ENCODE measurements around the gene CD37. TPM values are rescaled to one million over a fixed set of nuclear protein-coding genes. Genes with fewer than 3 reads are reported as not detected.

Gene CD37
- total and polyA plus RNA-seq, 2 of the 4 experiments (the other 2 are of a cell fraction): not detected

DNA sequence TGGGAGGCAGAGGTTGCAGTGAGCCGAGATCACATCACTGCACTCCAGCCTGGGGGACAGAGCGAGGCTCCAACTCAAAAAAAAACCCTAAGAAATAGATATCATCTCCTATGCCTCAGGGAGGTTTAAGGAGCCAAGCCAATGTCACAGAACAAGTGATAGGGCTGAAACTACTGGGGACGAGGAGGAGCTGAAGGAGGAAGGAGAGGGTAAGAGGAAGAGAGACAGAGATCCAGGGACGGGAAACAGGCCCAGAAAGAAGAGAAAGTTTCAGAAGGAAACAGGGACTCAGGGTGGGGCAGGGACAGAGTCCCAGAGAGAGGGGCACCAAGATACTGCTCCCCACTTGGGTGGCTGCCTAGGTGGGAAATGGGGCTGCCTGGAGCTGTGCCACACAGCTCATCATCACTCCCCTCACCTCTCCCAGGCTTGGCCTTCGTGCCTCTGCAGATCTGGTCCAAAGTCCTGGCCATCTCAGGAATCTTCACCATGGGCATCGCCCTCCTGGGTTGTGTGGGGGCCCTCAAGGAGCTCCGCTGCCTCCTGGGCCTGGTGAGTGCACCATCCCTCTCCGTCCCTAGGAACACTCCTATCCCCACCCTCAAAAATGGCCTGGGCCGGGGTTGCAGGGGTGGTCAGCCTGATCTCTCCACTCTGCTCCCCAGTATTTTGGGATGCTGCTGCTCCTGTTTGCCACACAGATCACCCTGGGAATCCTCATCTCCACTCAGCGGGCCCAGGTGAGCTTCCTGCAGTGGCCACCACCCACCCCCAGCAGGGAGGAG lies 1.5 kb downstream of the CD37 start:
- Histone ChIP-seq H2BK15ac (ENCODE audit: low read depth, low read length) (no peak overlapping the region), H3K9me3 (ENCODE audit: control insufficient read depth, insufficient read depth, low read length) (no peaks in the 10 kb centered on the region), H3K79me1 (ENCODE audit: low read depth in 1 of 2, low read length in 2 of 2) (peaks cover 0 to 2% of the 10 kb centered on the region in 2 experiments; a peak in 1 of 4 replicates), H3K4me1 (ENCODE audit: control insufficient read depth, insufficient read depth, low read length) (no peaks in the 10 kb centered on the region), H3K18ac (ENCODE audit: low read depth, low read length) (no peak overlapping the region), H3K56ac (ENCODE audit: extremely low read depth, insufficient read depth, low read length) (no peak overlapping the region), H3K36me3 (ENCODE audit: control insufficient read depth, insufficient read depth, low read length) (peaks cover 20% of the 10 kb centered on the region), H4K8ac (ENCODE audit: low read depth in 2 of 2, low read length in 2 of 2) (no peak overlapping the region), H3K9ac (ENCODE audit: low read depth, low read length) (no peak overlapping the region), H3K27me3 (ENCODE audit: control insufficient read depth, insufficient read depth, low read length) (no peaks in the 10 kb centered on the region), H3K14ac (replicated peaks; ENCODE audit: low read depth, low read length) (no peak overlapping the region), H4K5ac (ENCODE audit: low read depth, low read length) (no peak overlapping the region), H3K9me1 (ENCODE audit: insufficient read depth, low read length) (peaks cover 5% of the 10 kb centered on the region; the same call in 1 of the 2 replicates), H2AK9ac (replicated peaks; ENCODE audit: low read depth, low read length, poor library complexity) (peak overlapping the region; percentile 55), H3K27ac (ENCODE audit: insufficient read depth, low read length) (no peak overlapping the region), H3K4ac (ENCODE audit: low read depth, low read length) (no peak overlapping the region), H3K4me2 (ENCODE audit: low read depth, low read length) (no peak overlapping the region), H3K23ac (ENCODE audit: low read depth, low read length) (no peak overlapping the region), H3K4me3 (ENCODE audit: insufficient read depth, low read depth, low read length) (no peak overlapping the region), H2BK120ac (ENCODE audit: low read depth, low read length) (no peak overlapping the region), H2AK5ac (ENCODE audit: low read depth, low read length) (no peak overlapping the region), H4K20me1 (ENCODE audit: insufficient read depth, low read length) (peaks cover 5% of the 10 kb centered on the region; the same call in 1 of the 2 replicates), H2BK5ac (ENCODE audit: low read depth, low read length, poor library complexity, severe bottlenecking) (no peak overlapping the region), H2AFZ (replicated peaks; ENCODE audit: low read length, poor library complexity) (no peak overlapping the region), H4K91ac (ENCODE audit: insufficient read depth, low read depth, low read length) (no peak overlapping the region), H2BK20ac (ENCODE audit: low read depth, low read length) (no peak overlapping the region)
- dilution Hi-C loops (cut with HindIII; ENCODE audit: low sequenced_read_pairs, unreplicated experiment): no loop called here
- DNase-seq (no peak), ATAC-seq (ENCODE audit: low read depth) (no peak)
- BruUV-seq (replicated peaks): no TSS peak
- ChIA-PET POLR2A (ENCODE audit: unreplicated experiment) (no interaction called here), CTCF (no interaction called here)
- TF ChIP-seq, protein P1, sequence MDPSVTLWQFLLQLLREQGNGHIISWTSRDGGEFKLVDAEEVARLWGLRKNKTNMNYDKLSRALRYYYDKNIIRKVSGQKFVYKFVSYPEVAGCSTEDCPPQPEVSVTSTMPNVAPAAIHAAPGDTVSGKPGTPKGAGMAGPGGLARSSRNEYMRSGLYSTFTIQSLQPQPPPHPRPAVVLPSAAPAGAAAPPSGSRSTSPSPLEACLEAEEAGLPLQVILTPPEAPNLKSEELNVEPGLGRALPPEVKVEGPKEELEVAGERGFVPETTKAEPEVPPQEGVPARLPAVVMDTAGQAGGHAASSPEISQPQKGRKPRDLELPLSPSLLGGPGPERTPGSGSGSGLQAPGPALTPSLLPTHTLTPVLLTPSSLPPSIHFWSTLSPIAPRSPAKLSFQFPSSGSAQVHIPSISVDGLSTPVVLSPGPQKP (IDR thresholded peaks at IDR 0.05; ENCODE audit: borderline replicate concordance, low read depth, low read length): no peak
- TF ChIP-seq RCOR1 (IDR thresholded peaks at IDR 0.05; ENCODE audit: insufficient replicate concordance, low read length): no peak
- TF ChIP-seq FOS (IDR thresholded peaks at IDR 0.05; ENCODE audit: low read depth, low read length): no peak
- TF ChIP-seq BHLHE40 (IDR thresholded peaks at IDR 0.05; ENCODE audit: low read depth, low read length): no peak
- no peak for TF ChIP-seq MAFK (IDR thresholded peaks at IDR 0.05; ENCODE audit: low read depth, low read length)
- TF ChIP-seq, protein P2, sequence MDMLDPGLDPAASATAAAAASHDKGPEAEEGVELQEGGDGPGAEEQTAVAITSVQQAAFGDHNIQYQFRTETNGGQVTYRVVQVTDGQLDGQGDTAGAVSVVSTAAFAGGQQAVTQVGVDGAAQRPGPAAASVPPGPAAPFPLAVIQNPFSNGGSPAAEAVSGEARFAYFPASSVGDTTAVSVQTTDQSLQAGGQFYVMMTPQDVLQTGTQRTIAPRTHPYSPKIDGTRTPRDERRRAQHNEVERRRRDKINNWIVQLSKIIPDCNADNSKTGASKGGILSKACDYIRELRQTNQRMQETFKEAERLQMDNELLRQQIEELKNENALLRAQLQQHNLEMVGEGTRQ (IDR thresholded peaks at IDR 0.05; ENCODE audit: low read depth, low read length): no peak
- no peak for TF ChIP-seq NFE2L2 (IDR thresholded peaks at IDR 0.05; ENCODE audit: low read depth, low read length)
- TF ChIP-seq SMC3 (IDR thresholded peaks at IDR 0.05; ENCODE audit: low read depth, low read length): no peak
- TF ChIP-seq RFX5 (IDR thresholded peaks at IDR 0.05; ENCODE audit: low read depth, low read length): no peak
- TF ChIP-seq MAZ (IDR thresholded peaks at IDR 0.05; ENCODE audit: borderline replicate concordance, low read depth, low read length): no peak
- no peak for TF ChIP-seq CHD1 (IDR thresholded peaks at IDR 0.05; ENCODE audit: low read depth, low read length)
- TF ChIP-seq CEBPB (IDR thresholded peaks at IDR 0.05; ENCODE audit: low read depth, low read length): no peak
- TF ChIP-seq, protein P3, sequence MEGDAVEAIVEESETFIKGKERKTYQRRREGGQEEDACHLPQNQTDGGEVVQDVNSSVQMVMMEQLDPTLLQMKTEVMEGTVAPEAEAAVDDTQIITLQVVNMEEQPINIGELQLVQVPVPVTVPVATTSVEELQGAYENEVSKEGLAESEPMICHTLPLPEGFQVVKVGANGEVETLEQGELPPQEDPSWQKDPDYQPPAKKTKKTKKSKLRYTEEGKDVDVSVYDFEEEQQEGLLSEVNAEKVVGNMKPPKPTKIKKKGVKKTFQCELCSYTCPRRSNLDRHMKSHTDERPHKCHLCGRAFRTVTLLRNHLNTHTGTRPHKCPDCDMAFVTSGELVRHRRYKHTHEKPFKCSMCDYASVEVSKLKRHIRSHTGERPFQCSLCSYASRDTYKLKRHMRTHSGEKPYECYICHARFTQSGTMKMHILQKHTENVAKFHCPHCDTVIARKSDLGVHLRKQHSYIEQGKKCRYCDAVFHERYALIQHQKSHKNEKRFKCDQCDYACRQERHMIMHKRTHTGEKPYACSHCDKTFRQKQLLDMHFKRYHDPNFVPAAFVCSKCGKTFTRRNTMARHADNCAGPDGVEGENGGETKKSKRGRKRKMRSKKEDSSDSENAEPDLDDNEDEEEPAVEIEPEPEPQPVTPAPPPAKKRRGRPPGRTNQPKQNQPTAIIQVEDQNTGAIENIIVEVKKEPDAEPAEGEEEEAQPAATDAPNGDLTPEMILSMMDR (conservative IDR thresholded peaks at IDR 0.05; ENCODE audit: low read depth, low read length): no peak
- TF ChIP-seq RAD21 (IDR thresholded peaks at IDR 0.05; ENCODE audit: low read length): no peak
- TF ChIP-seq MXI1 (IDR thresholded peaks at IDR 0.05; ENCODE audit: borderline replicate concordance, low read depth, low read length): no peak
- in situ Hi-C loops (cut with MboI; ENCODE audit: low sequenced_read_pairs): no loop called here
- WGBS, 2 experiments (ENCODE audit: extremely low coverage in 2 of 2, insufficient read length in 1 of 2): 80% methylated on average over 1 of the region's 10 CpGs; no CpG with 5 or more reads in 1 of the 2 experiments
- intact Hi-C loops (cut with micrococcal nuclease): no loop called here
